Activated CD8-positive, alpha-beta memory T cell treated with anti-CD3 and anti-CD28 coated beads, Interleukin-2, amount 10 ng/mL, durations not matched to agents 7 days and 5 days (primary cell): ENCODE measurements around the gene SENP2. TPM values are rescaled to one million over a fixed set of nuclear protein-coding genes. Genes with fewer than 3 reads are reported as not detected.
"Not testable (repeated sequence)": the region's sequence is repeated elsewhere in the genome, so short reads cannot be mapped to it uniquely, and the experiment has no call there.

Source experiments
- ATAC-seq: fragments of 150-1000 bp; cut with Tn5 transposase; one replicate; pipeline ENCODE4 v1.10.0; 2021; ENCODE audit warnings: moderate library complexity
- CTCF ChIA-PET: fragments of 350-600 bp; sonication (Branson Sonifier 250); formaldehyde crosslinking; loops from one replicate; lab custom pipeline; 2021; ENCODE audit warnings: antibody characterized with exemption; lab: Charles Lee
- DNase-seq: peaks from one replicate; pipeline ENCODE4 v3.0.0-alpha.2; 2020
- H3K27ac Mint-ChIP-seq: one replicate; pipeline ENCODE4 v1.8.0; 2021; ENCODE audit warnings: mild to moderate bottlenecking, mixed read lengths
- H3K27me3 Mint-ChIP-seq: one replicate; pipeline ENCODE4 v1.8.0; 2021; ENCODE audit warnings: mixed read lengths
- H3K36me3 Mint-ChIP-seq: one replicate; pipeline ENCODE4 v1.8.0; 2021; ENCODE audit warnings: mild to moderate bottlenecking, mixed read lengths
- H3K4me1 Mint-ChIP-seq: one replicate; pipeline ENCODE4 v1.8.0; 2021; ENCODE audit warnings: mixed read lengths
- H3K4me3 Mint-ChIP-seq: one replicate; pipeline ENCODE4 v1.8.0; 2021; ENCODE audit warnings: mild to moderate bottlenecking, moderate library complexity, mixed read lengths
- H3K9me3 Mint-ChIP-seq: one replicate; pipeline ENCODE4 v1.8.0; 2022; ENCODE audit warnings: low read depth, mixed read lengths
- total RNA-seq, 2 experiments: library from RNA; stranded (reverse); gene quantifications; one replicate each; pipeline ENCODE4 v1.2.3, GENCODE V29; 2021

The SENP2 gene
- total RNA-seq, 2 experiments from 2014 or later = 28.8 to 31.4 TPM

DNA sequence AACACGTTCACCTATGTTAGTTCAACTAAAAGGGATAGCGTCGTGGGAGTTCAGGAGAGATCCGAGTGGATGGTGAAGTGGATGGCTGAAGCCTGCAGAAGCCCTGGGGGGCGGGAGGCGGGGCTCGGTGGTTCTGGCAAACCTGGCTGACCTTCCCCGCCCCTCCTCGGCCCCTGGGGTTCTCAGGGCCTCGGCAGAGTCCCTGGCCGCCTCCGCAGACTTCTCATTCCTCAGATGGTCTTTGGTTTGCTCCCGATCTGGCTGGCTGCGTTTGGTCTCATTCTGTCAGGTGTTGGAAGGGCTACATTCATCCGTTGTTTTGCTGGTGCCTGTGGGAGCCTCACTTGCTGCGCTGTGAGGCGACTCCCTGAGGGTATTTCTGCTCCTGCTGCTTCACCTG, 59.1 kb downstream of the SENP2 start:
- CTCF ChIA-PET, DNase-seq, H3K27ac Mint-ChIP-seq, H3K9me3 Mint-ChIP-seq, H3K36me3 Mint-ChIP-seq, H3K4me3 Mint-ChIP-seq, ATAC-seq, H3K4me1 Mint-ChIP-seq: not testable (repeated sequence)
- H3K27me3 Mint-ChIP-seq = peaks cover 14% of the 10 kb centered on the region

DNA sequence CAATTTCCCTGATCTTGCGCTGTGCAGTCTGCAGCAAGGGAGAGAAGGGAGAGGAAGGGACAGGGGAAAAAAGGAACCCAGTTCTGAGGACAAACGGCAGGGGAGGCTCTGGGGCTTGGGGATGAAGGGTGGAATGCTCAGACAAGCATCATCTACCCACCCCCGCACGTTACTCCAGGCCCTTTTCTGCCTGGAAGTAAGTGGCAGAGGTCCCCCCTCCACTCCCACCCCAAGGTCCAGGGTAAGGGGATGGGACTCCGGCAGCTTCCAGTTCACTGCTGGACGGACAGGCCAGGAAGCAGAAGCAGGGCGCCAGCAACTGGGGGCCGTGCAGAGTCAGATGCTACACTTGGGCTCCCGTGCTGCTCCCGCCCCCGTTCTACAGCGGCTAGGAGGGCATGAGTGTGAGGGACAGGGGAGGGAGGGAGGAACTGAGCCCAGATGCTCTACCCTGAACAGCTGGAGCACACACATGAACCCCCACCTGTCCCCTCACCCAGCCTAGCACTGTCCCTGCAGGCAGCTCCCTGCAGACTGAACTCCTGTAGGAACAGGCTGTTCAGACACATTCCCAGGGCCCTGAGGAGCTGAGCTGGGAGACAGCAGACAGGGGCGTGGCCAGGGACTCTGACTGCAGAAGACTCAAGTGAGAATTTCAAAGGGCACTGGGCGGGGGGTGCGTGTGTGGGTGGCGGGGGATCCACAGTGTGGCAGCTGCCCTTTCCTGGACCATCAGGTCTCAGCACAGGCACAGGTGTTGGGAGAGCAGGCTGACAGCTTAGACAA, 59.7 kb downstream of the SENP2 start:
- H3K27ac Mint-ChIP-seq = no peak overlapping the region
- H3K36me3 Mint-ChIP-seq = no peaks in the 10 kb centered on the region
- ATAC-seq (no peak), DNase-seq (no peak)
- H3K9me3 Mint-ChIP-seq = no peaks in the 10 kb centered on the region
- no peak overlapping the region for H3K4me3 Mint-ChIP-seq
- CTCF ChIA-PET = interaction anchor here (0.7 kb wide), 1 partner anchor 14 kb away, joined by 3 read pairs; no protein-coding TSS in a partner anchor
- peaks cover 14% of the 10 kb centered on the region for H3K27me3 Mint-ChIP-seq
- H3K4me1 Mint-ChIP-seq = no peaks in the 10 kb centered on the region

DNA sequence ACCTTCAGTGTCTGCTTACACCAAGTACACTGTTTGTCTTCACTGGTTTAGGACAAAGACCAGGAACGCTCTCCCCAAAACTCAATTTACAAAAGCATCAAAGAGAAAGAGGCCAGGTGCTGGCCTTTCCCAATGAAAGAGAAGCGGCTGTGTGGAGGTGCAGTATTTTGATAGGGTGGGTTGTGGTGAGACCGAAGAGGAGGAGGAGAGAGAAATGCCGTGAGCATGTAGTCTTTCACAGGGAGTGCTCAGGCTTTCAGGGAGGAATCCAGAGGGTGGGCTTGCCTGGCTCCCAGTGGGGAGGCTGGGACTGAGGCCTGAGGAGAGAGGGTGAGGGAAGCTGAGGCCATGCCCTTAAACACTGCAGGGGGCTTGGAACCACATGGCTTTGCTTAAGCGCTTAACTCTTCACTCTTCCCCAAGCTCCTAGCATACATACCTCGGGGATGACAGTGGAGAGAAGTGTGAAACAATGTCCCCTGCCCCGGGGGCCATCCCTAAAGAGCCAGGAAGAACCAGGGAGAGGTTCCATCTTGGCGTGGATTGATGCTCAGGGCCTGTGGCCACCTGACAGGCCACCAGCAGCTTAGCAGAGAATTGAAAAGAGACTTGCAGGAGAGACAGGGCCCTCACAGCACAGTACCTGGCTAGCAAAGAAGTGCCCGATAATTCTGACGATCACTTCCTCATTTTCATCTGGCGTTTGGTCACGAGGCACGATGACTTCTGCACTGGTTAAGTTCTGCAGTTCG, 60.5 kb downstream of the SENP2 start:
- Mint-ChIP-seq H3K4me1 (no peaks in the 10 kb centered on the region), H3K9me3 (no peaks in the 10 kb centered on the region), H3K27me3 (peaks cover 14% of the 10 kb centered on the region), H3K27ac (no peak overlapping the region), H3K36me3 (no peaks in the 10 kb centered on the region), H3K4me3 (no peak overlapping the region)
- CTCF ChIA-PET = interaction anchor here (0.7 kb wide), 1 partner anchor 14 kb away, joined by 3 read pairs; no protein-coding TSS in a partner anchor
- DNase-seq = no peak
- ATAC-seq = no peak

DNA sequence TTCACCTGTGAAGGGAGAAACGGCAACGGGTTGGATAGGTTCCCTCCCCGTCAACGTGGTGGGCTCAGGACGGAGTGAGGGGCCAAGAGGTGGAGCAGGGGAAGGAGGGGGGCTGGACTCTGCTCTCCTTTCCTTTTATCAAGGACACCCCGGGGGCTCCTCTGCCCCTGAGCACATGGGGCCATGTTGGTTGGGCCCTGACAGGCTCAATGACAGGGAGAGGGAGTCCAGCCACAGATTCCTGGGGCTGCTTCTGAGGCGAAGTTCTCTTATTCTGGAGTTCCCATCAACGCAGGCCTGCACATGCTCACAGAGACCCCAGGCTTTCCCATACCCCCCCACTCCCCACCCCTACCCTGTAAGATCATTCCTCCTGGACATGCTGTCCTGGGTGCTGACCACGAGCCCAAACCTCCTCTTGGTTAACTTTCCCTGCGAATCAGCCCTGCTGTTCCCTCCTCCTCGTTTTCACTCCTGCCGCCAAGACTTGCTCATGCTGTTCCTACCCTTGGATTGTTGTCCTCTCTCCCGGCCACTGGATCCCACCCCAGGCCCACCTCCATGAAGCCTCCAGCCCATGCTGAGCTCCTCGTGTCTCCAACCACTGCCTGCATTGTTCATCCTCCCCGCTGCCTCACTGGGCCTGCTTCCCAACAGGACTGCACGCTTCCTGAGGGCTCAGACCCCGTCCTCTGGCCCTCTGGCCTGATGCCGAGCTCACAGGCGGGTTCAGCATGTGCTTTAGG, 61.2 kb downstream of the SENP2 start:
- Mint-ChIP-seq H3K27me3 (peaks cover 11% of the 10 kb centered on the region), H3K36me3 (no peaks in the 10 kb centered on the region)
- CTCF ChIA-PET = interaction anchor here (1.3 kb wide), 1 partner anchor 13 kb away, joined by 6 read pairs; no protein-coding TSS in a partner anchor

DNA sequence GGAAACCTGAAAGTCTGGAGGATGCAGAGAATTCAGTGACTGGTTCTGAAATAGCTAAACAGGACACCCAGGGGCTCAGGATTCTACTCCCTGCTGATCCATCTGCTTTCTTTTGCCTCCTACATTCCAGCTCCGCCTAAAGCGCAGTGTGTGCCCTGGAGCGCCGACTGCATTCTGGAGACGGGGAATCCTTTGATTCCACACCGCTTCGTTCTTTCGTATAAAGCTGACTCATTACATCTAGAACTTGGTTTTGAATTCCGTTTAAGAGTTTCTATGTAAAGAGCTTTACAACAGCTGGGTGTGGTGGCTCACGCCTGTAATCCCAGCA, 61.8 kb downstream of the SENP2 start:
- DNase-seq = no peak

More for the DNA sequence above, 61.2 kb downstream of the SENP2 start:
- no peak overlapping the region for H3K4me3 Mint-ChIP-seq
- ATAC-seq = no peak
- no peaks in the 10 kb centered on the region for H3K9me3 Mint-ChIP-seq
- no peaks in the 10 kb centered on the region for H3K4me1 Mint-ChIP-seq
- no peak for DNase-seq
- no peak overlapping the region for H3K27ac Mint-ChIP-seq

DNA sequence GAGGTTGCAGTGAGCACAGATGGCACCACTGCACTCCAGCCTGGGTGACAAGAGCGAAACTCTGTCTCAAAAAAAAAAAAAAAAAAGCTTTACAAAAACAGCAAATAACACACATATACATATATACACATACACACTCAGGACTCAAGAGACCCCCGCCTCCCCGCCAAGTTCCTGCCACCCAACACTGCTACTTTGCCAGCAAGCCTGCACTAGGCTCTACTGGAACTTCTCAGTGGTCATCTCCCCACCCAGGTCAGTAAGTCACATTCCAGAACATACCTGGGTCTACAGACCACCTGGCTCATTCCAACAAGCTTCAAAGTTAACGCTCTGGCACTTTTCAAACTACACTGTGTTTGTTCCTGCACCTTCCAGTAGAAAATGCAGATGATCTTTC, 62.3 kb downstream of the SENP2 start:
- Mint-ChIP-seq H3K27me3 (peaks cover 8% of the 10 kb centered on the region), H3K9me3 (no peaks in the 10 kb centered on the region), H3K4me3 (no peak overlapping the region), H3K4me1 (no peaks in the 10 kb centered on the region), H3K27ac (no peak overlapping the region), H3K36me3 (no peaks in the 10 kb centered on the region)
- ATAC-seq = no peak
- DNase-seq = no peak
- CTCF ChIA-PET = interaction anchor here (1.3 kb wide), 1 partner anchor 12 kb away, joined by 6 read pairs; no protein-coding TSS in a partner anchor

More for the DNA sequence above, 61.8 kb downstream of the SENP2 start:
- Mint-ChIP-seq H3K4me1 (no peaks in the 10 kb centered on the region), H3K27ac (no peak overlapping the region), H3K36me3 (no peaks in the 10 kb centered on the region), H3K4me3 (no peak overlapping the region), H3K9me3 (no peaks in the 10 kb centered on the region), H3K27me3 (peaks cover 11% of the 10 kb centered on the region)
- ATAC-seq = no peak
- CTCF ChIA-PET = interaction anchor here (1.3 kb wide), 1 partner anchor 13 kb away, joined by 6 read pairs; no protein-coding TSS in a partner anchor

DNA sequence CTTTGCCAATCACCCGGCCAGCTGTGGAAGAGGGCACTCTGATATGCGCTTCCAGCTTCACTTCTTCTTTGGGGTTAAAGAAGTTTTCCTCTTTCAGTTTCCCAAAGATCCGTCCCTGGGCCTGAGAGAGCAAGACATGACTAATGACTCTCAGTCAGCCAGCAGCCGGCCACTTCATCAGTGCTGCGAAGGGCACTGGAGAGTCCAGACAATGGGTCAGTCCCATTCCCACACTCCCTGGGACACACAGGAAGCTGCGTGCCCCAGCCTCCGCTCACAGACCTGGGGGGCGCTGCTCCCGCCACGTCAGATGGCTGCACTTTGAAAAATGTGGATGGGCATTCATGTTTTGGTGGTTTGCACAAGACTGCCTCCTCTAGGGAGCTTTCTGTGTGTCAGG, 63.3 kb downstream of the SENP2 start:
- H3K4me1 Mint-ChIP-seq = no peaks in the 10 kb centered on the region
- CTCF ChIA-PET = interaction anchor here (1.4 kb wide), 1 partner anchor 11 kb away, joined by 6 read pairs; no protein-coding TSS in a partner anchor
- no peak overlapping the region for H3K4me3 Mint-ChIP-seq

DNA sequence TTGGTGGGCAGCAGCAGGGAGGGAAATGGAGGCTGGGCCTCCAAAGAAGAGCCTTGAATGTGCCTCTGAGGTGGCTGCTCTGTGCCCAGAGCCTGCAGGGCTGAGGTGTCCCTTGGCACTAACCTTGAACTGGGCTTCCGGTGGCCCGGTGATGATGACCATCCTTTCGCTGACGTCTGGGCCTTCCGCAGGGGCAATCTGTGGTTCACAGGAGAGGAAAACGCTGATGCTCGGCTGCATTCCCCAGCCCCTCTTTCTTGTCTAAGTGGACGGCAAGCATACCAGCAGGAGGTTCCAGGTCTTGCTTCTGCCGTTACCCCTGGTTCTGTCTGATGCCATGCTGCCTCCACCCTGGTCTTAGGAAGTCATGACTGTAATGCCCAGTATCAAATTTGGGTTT, 65.9 kb downstream of the SENP2 start:
- Mint-ChIP-seq H3K27ac (no peak overlapping the region), H3K4me3 (no peak overlapping the region), H3K36me3 (no peaks in the 10 kb centered on the region), H3K4me1 (no peaks in the 10 kb centered on the region), H3K27me3 (no peaks in the 10 kb centered on the region), H3K9me3 (no peaks in the 10 kb centered on the region)
- no peak for ATAC-seq
- CTCF ChIA-PET = no interaction called here
- DNase-seq = no peak

More for the DNA sequence above, 63.3 kb downstream of the SENP2 start:
- H3K27ac Mint-ChIP-seq = no peak overlapping the region
- no peak for ATAC-seq
- peaks cover 8% of the 10 kb centered on the region for H3K27me3 Mint-ChIP-seq
- no peaks in the 10 kb centered on the region for H3K36me3 Mint-ChIP-seq
- no peaks in the 10 kb centered on the region for H3K9me3 Mint-ChIP-seq
- DNase-seq = no peak

DNA sequence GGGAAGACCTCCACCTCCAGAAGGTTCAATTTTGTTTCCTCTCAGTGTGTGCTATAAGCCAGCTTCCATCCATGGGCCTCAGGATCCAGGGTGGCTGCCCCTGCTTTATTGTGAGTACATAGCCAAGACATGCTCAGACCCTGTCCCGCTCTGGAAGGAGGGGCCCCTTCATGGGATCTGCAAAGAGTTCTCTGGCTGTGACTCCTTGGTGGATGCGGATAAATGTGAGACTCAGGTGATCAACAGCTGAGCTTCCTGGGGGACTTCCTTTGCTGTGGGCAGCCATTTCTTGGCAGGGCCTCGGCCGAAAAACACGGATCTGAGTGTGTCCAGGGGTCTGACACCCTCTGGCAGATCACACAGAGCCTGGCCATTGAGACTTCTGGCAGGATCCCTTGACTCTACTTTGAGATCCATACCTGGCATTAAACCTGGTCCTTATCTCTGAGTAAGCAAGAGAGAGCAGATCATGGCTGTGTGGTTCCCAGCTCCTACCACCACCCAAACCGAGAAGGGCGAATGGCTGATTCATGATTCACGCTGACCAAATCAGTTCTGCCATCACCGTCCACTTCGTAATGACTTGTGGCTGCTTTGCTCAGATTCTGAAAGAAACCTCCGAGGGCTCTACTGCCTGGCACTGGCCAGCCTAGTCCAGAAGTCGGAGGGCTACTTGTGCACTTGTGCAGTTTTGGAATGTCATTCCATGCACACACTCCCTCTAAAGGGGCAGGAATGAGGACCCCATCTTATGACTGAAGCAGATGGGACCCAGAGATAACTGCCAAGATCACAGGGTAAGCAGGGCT, 68.1 kb downstream of the SENP2 start:
- no peaks in the 10 kb centered on the region for H3K36me3 Mint-ChIP-seq
- no peaks in the 10 kb centered on the region for H3K4me1 Mint-ChIP-seq
- no peak overlapping the region for H3K4me3 Mint-ChIP-seq
- CTCF ChIA-PET = no interaction called here
- H3K27me3 Mint-ChIP-seq = no peaks in the 10 kb centered on the region
- no peak overlapping the region for H3K27ac Mint-ChIP-seq
- no peaks in the 10 kb centered on the region for H3K9me3 Mint-ChIP-seq
- DNase-seq (no peak), ATAC-seq (no peak)

DNA sequence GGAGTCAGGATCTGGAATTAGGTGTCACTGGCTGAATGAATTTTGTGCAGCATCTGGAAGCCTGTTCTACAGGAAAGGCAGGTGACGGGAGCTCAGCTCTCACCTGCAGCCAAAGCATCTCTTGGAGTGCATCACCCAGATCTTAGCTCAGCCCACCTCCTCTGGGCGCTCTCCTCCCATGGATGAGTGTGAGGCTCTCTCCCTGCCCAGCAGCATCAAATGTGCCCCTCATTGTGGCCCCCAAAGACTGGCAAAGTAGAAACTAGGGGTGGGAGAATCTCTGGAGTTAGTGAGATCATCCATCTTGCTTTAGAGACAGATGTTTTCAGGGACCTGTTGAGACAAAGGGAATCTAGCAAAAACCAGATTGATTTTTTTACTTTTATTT, 68.7 kb downstream of the SENP2 start:
- Mint-ChIP-seq H3K4me3 (no peak overlapping the region), H3K27ac (no peak overlapping the region), H3K4me1 (no peaks in the 10 kb centered on the region), H3K9me3 (no peaks in the 10 kb centered on the region), H3K27me3 (no peaks in the 10 kb centered on the region), H3K36me3 (no peaks in the 10 kb centered on the region)
- no peak for DNase-seq
- ATAC-seq = no peak
- CTCF ChIA-PET = no interaction called here

DNA sequence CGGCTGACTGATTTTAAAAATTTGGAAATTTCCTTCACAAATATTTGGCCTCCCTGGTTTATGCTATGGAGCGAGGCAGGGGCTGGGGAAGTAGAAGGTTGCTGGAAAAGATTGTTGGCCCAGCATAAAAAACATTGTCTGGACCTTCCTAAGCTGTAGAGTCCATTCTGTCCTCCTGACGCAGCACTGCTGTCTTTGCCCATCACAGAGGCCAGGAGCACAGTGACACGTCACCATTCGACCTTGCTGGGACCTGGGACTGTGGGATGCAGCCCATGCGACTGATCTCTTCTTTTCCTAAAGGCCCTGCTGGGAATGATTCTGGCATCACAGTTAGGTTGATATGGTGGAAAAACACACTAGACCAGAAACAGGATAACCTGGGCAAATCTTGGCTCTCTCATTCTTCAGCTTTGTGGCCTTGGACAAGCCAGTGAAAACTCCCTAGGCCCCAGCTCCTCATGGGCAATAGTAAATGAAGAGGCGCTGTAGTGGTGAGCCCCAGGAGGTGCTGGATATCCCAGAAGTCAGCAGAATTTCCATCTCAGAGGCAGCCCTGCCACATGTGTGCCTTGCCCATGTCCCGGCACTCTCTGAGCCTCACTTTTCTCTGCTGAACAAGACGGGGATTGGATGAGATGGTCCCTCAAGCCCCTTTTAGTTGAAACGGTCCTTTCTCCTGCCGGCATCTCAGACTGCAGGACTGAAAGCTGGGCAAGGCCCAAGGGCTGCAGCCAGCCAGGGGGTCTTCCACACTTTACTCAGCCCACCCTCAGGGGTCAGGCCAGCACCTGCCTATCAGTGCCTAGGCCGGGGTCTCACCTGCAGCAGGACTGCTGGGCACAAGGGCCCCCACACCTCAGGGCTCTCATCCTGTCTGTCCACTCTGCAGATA, 69.6 kb downstream of the SENP2 start:
- CTCF ChIA-PET = no interaction called here
- peaks cover 4% of the 10 kb centered on the region for H3K4me1 Mint-ChIP-seq
- H3K27me3 Mint-ChIP-seq = peaks cover under 1% of the 10 kb centered on the region
- ATAC-seq (no peak), DNase-seq (no peak)
- H3K4me3 Mint-ChIP-seq = no peak overlapping the region
- no peak overlapping the region for H3K27ac Mint-ChIP-seq
- H3K9me3 Mint-ChIP-seq = no peaks in the 10 kb centered on the region
- no peaks in the 10 kb centered on the region for H3K36me3 Mint-ChIP-seq

DNA sequence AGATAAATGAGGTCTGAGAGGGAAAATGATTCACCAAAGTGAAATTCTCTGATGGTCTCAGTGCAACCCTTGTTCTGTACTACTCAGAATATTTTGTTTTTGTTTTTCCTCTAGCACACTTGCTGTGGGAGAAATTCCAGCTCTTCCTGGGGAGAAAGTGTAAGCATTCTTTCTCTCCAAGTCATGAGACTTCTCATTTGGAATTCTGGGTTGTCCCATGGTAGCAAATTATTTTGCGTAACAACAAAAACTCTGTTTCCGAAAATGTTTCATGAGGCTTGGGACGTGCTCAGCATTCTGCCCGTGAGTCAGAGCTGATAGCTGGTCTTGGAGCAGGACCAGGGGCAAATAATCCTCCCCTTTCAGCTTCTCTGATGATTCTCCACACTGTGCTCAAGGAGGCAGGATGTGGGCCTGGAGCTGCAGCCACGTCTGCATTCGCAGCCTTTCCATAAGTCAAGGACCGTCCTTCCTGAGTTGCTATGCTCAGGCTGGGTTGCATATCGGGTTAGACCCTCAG, 70.3 kb downstream of the SENP2 start:
- Mint-ChIP-seq H3K4me3 (no peak overlapping the region), H3K9me3 (no peaks in the 10 kb centered on the region), H3K27me3 (peaks cover 3% of the 10 kb centered on the region), H3K4me1 (peaks cover 4% of the 10 kb centered on the region), H3K27ac (no peak overlapping the region), H3K36me3 (no peaks in the 10 kb centered on the region)
- CTCF ChIA-PET = no interaction called here
- DNase-seq = no peak
- ATAC-seq = no peak
